Hematopoietic multipotent progenitor cell (in vitro differentiated cells): ENCODE results near the gene SFRP5. TPM values are rescaled to one million over a fixed set of nuclear protein-coding genes. Genes with fewer than 3 reads are reported as not detected.
A peak's percentile ranks its signal among the peaks of the same experiment; 100 is the strongest.

Experiments used
- DNase-seq, 3 donors: peaks; one replicate each; pipeline ENCODE4 v3.0.0-alpha.2; 2011 to 2015; ENCODE audit warnings: low read depth in 2 of 3, low spot score in 2 of 3
- total RNA-seq: library from RNA; depleted of rRNA; stranded (reverse); fragments of >200 nt; gene quantifications from one replicate; pipeline ENCODE4 v1.2.3, GENCODE V29; 2012

Gene SFRP5
- total RNA-seq, 1 donor: 1.9 TPM

- no peak for DNase-seq
Observed at GRCh38 chr10:97766996-97767924, 4.5 kb downstream of the SFRP5 start.

DNA sequence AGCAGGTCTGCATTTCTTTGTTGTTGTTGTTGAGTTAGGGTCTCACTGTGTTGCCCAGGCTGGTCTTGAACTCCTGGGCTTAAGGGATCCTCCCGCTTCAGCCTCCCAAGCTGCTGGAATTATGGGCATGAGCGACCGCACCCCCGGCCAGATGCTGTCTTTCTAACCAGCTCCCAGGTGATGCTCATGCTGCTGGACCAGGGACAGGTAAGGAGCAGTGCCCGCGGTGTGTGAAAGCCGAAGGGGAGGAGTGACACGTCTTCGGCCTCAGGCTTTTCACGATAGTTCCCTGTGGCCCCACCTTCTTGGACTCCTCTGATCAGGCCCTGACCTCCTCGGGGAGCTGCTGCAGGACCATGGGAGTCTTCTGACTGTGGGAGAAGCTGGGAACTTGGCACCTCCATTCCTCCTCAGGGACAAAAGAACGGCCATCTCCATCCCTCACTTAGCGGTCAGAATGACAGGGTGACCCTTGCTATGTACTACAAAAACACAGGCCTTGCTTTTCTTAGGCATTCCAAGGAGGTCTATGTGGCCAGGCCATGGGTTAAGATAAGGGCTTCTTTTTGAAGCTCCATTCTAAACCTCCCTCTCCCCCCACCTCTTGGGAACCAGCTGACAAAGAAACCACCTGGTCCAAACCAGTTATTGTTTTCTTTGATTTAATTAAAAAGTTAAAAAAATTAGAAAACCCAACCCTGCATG, 5.5 kb downstream of the SFRP5 start:
- DNase-seq: no peak

DNA sequence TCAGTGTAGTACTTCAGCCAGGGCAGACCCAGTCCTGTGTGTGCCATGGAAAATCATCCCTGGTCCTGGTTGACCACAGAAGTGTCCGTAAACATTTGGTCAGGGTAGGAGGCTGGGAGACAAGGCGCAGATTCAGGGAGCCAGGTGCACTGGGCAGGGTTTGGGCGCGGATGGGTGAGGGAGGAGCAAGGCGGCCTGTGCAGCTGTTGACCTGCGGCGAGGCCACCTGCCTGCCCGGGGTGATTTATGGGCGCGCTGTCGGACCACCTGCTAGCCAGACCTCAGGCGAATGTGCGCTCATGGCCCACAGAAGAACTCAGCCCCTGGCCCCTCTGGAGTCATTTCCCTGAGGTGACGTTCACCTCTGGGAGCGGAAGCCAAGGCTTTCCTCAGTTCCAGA, 6.6 kb downstream of the SFRP5 start:
- no peak for DNase-seq

GRCh38 chr10:97764519-97764931, 7.3 kb downstream of the SFRP5 start:
- DNase-seq: no peak

DNA sequence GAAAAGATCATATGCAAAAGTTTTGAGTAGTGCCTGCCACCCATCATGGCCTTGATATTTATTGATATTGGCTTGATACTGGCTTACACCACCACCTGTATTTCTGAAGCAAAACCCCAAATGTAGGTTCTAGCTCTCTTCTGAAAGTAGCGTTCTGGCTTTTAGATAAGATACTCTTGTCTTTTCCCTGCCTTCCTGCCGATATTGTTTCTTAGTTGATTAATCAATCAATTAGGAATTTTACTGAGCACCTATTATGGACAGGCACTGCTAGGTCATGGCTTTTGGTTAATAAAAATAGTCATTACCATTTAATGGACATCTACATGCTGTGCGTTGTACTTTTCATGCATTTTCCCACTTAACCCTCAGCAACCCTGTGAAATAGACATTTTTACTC, 7.9 kb downstream of the SFRP5 start:
- DNase-seq: no peak

DNA sequence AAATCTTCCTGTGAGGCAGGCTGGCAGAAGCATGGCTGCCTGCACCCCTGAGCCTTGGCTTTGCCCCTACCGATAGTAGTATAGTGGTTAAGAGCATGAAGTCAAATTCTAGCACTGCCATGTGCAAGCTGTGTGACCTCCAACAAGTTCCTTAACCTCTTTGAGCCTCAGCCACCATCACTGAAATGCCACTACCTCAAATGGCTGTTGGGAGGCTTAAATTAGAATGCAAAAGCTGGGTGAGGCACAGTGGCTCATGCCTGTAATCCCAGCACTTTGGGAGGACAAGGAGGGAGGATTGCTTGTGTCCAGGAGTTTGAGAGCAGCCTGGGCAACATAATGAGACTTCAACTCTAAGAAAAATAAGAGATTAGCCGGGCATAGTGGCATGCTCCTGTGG, 8.4 kb downstream of the SFRP5 start:
- no peak for DNase-seq

DNA sequence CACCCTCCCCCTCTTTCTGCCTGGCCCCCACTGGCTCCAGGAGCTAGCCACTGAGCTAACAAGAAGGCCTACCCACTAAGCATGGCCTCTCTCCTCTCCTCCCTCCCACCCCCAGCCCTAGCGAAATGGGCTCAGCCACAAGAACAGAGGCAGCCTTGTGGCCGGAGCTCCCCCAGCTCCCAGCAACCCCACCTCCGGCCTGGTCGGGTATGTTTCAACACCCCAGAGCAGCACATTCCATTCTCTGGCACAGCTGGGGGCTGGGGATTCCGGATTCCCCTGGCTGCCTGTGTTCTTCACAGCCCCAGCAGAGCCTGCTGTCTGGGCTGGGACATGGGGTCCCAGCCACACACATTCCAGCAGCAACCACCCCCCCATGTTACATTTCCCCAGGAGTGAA, 9.0 kb downstream of the SFRP5 start:
- no peak for DNase-seq

- no peak for DNase-seq
Observed at GRCh38 chr10:97762056-97762455, 9.7 kb downstream of the SFRP5 start.

DNA sequence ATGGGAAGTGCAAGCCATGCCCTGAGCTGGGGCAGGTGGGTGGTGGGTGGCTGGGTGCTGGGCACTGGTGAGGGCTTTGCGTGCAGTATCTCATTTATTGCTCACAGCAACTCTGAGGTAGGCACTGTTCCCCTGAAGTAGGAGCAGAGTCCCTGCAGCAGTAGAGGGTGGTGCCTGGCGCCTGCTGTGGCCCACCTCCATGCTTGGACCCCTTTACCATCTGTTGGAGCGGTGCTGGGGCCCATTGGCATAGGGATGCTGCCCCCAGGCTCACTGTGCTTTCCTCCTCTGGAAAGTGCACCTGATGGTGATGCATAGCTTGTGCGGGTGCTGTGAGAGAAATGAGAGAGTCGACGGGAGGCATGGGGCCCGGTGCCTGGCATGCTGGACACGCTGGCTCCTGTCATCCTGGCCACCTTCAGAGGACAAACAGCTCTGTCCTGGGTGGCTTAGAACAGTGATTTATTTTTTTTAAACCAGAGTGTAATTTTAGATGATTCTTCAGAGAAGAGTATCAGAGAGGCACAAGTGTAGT, 10.4 kb downstream of the SFRP5 start:
- DNase-seq: no peak

DNA sequence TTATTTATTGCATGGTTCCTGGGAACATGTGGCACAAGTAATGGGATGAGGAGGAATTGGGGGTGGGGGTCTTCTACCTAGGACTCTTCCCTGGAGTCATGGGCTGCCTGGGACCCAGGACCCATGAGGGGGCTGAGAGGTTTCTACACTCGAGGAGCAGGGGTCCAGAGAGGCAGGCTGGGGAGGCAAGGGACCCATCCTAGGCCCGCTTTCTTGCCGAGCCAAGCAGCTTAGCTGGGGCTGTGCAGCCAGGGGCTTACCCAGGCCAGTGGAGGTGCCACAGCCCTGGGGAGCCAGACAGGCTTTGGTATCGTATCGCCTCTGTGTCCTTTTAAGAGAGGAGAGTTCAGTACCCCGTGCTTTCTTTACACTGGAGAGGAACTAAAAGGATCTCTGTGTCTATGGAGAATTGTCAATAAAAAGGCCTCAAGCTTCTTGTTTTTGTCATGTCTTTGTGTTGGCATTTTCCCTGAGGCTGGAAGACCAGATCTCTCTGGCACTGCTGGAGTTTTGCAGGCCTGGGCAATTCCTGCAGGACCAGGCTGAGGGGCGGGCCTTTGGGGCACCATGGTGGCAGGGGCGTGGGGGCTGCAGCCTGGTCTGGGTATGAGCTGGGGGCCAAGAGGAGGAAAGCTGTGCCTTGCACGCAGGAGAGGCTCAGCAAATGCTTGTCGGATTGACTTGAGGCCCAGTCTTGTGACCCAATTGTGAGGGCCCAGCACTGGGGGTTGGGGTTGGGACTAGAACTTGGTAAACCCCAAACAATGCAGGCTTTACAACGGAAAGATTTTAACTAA, 11.1 kb downstream of the SFRP5 start:
- DNase-seq: no peak

- DNase-seq: no peak
Observed at GRCh38 chr10:97759946-97760345, 11.9 kb downstream of the SFRP5 start.

- peak in 2 of 3 donors; percentile 40 to 63 for DNase-seq
Observed at GRCh38 chr10:97759158-97759887, 12.5 kb downstream of the SFRP5 start.

GRCh38 chr10:97757471-97757870, 14.3 kb downstream of the SFRP5 start:
- DNase-seq: no peak

GRCh38 chr10:97755718-97756117, 16.1 kb downstream of the SFRP5 start:
- no peak for DNase-seq

DNA sequence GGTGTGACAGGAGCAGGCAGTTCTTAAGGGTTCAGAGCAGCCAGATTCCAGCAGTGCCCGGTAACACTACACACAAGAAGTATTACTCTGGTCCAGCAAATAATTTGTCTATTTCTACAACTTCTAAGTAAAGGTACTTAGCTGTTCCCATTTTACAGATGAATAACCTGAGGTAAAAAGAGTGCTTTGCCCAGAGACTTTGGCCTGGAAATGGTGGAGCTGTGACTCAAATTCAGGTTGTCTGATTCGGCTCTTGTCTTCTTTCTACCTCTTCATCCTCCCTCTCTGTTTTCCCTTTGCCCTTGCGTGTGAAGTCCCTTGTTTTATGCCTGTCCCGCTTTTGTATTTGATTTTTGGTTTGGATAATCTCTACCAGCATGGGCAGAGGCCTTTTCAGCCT, 17.1 kb downstream of the SFRP5 start:
- no peak for DNase-seq

- no peak for DNase-seq
Observed at GRCh38 chr10:97752956-97753355, 18.8 kb downstream of the SFRP5 start.

GRCh38 chr10:97748116-97748515, 23.7 kb downstream of the SFRP5 start:
- DNase-seq: no peak

DNA sequence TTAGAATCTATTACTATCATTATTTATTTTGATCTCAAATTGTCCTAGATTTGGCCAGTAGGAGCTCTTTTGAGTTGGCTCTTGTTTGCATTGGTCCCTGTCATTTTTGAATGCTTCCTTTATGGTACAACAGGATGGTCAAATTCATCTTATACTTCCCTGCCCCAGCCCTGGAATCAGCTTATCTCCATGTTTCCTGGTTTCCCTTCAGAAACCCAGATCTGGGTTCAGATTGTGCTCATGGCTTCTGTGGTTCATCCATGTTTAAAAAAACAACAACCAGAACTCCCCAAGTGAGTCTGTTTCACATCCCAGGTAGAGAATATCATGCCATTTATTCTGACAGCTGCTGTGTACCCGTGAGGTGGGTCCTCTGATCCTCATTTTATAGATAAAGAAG, 24.2 kb downstream of the SFRP5 start:
- no peak for DNase-seq

- no peak for DNase-seq
Observed at GRCh38 chr10:97744405-97745035, 27.3 kb downstream of the SFRP5 start.
